ENCODE data around the gene SEPTIN3.

The SEPTIN3 gene

DNA sequence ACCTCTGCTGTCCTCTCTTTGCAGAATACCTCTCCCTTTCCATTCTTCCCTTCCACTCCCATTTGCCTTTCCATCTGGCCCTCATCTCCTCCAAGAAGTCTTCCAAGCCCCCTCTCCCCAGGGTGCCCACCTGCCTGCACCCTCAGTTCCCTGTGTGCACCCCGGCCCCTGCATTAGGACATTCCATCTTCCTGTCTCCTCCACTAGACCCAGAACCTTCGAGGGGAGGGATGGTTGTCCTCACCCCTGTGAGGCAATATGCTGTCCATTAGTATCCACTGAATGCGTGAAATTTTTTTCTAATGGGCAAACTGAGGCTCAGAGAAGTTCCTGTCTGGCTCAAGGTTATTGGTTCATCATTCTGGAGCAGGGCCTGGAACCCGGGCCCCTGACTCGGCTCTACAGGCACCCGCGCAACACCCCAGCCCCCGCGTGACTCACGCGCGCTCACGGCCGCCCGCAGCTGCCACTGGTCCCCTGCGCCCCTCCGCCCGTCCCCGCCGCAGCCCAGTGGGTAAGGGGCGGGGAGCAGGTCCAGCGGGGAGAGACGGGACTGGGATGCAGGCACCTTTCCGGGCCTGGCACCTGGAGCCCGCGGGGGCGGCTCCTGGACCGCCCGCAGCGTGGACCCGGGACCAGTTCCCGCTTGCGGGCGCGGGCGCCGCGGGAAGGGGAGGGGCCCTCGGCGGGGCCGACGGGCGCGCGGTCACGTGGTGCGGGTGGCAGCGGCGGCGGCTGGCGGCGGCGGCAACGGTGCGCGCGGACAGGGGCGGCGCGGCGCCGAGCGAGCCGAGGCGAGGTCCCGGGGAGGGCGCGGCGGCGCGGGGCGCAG is 7.0 kb downstream of the SEPTIN3 start:
- no peak for DNase-seq

- DNase-seq = no peak
Measured at GRCh38 chr22:41976961-41977566, 7.8 kb downstream of the SEPTIN3 start.

- DNase-seq = no peak
Measured at GRCh38 chr22:41978732-41979131, 9.5 kb downstream of the SEPTIN3 start.

GRCh38 chr22:41979423-41980250 is 10.4 kb downstream of the SEPTIN3 start:
- no peak for DNase-seq

DNA sequence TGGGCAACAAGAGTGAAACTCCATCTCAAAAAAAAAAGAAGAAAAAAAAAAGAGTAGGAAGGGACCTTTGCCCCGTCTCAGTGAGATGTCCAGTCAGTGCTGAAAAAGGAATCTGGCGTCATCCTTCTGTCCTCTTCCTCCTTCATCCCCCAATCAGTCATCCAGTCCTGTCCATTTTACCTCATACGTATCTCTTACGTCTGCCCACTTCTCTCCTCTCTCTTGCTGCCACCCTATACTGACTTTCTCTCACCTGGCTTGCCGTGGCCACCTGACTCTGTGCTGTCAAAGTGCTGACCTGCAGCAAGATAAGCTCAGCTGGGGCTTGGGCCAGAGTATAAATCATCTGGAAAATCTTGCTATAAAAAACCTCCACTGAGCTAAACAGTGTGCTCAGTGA is 13.6 kb downstream of the SEPTIN3 start:
- DNase-seq = no peak

DNA sequence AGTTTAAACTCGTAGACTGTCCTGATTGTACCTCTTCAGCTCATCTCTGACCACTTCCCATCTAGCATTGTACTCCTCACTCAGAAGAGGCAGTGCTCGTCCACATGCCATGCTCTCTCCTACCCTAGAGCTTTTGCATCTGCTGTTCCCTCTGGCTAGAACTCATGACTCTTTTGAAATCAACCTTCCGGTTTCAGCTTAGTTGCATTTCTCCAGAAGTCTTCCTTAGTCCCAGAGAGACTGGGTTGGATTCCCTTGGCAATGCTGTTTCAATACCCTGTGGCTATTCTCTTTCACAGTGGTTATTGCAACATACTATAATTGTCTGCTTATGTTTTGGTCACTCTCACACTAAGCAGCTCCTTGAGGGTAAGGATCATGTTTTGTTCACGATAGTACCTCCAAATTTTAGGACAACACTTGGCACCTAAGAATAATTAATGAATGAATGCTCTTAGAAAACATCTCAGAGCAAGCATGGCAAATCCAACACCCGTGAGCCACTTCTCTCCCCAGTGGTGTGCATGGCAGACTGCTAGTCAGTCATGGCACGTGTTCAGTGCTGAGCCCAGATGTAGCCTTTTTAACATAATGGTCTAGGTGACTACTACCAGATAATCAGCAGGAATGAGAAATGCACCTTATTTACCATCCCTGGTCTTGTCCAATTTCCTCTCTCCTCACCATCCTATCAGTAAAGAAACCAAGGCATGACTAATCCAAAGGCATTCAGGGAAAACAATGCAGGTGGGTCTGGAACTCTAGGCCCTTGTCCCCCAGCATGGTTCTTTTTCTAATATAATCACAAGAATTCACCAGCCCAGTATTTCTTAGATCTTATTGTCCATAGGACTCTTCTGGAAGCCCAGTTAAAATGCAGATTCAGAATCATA is 14.5 kb downstream of the SEPTIN3 start:
- no peak for DNase-seq

DNA sequence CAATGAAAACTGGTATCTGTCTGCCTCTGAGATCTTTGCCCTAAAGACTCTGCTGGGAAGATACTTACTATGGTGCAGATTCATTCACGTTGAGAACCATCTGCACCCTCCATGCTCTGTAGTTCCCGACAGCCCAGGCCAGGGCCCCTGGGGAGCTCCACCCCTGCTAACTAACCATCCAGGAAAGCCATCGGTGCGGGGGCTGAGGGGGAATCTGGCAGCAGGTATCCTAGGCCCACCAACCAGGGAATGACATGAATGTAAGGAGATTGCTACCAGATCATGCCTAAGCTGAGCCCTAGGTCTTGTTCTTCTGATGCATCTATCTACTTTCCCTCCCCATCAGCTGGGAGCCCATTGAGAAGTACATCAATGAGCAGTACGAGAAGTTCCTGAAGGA is 18.0 kb downstream of the SEPTIN3 start:
- DNase-seq = no peak

- no peak for DNase-seq
Measured at GRCh38 chr22:41989246-41989645, 20.0 kb downstream of the SEPTIN3 start.

GRCh38 chr22:41991111-41991510 is 21.9 kb downstream of the SEPTIN3 start:
- no peak for DNase-seq

GRCh38 chr22:41992496-41992895 is 23.3 kb downstream of the SEPTIN3 start:
- DNase-seq = no peak

DNA sequence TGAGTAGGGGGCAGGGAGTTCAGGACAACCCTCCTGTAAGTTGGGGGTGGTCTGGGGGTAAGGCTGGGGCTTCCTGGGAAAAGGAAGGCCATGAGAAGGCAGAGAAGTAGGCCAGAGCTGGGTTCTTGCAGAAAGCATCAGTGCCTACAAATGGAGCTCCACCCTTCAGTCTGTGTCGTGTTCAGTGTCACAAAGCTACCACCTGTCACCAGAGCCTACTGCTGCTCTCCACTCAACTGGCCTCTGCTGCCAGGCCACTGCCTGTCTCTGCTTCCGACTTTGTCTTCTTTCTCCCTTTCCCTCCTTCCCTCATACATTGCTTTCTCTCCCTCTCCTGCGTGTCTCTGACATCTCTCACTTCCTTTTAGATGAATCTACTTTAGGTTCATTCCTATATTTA is 26.0 kb downstream of the SEPTIN3 start:
- no peak for DNase-seq

- DNase-seq = no peak
Measured at GRCh38 chr22:41996826-41997225, 27.6 kb downstream of the SEPTIN3 start.

GRCh38 chr22:41998361-41999261 is 29.4 kb downstream of the SEPTIN3 start, which contains the start of gene WBP2NL:
WBP2NL (plus strand) TSS chr22:41998788; CDS start chr22:41998819, 31 bp downstream.
- DNase-seq = peak; percentile 19 to 60

- DNase-seq = no peak
Measured at GRCh38 chr22:42000466-42000865, 31.2 kb downstream of the SEPTIN3 start.

DNA sequence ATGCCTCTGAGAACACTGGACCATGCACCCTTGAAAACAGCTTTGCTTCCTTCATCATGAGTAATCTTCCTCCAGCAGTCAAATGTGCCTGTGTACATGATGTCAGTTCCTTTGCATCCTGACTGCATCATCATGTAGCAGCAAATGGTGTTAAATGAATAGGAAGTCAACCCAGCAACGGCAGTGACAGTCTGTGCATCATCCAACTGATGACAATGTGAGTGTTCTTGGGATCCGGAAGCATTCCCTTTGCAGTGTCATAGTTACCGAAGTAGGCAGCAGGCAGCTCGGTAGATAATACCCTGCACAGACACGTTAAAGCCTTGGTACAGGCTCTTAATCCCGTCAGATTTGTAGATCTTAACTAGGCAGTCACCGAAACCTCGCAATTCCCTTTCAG is 31.9 kb downstream of the SEPTIN3 start:
- no peak for DNase-seq

GRCh38 chr22:42001706-42002105 is 32.5 kb downstream of the SEPTIN3 start:
- no peak for DNase-seq

GRCh38 chr22:42007922-42008321 is 38.7 kb downstream of the SEPTIN3 start:
- DNase-seq = no peak

DNA sequence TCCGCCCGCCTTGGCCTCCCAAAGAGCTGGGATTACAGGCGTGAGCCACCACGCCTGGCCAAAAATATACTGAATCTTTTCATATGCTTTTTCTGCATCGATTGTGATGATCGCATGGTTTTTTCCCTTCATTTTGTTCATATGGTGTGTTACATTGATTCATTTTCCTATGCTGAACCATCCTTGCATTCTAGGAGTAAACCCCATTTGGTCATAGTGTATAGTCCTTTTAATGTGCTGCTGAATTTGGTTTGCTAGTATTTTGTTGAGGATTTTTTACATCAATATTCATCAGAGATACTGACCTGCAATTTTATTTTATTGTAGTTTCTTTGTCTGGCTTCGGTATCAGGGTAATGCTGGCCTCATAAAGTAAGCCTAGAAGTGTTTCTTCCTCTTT is 41.5 kb downstream of the SEPTIN3 start:
- DNase-seq = no peak

DNA sequence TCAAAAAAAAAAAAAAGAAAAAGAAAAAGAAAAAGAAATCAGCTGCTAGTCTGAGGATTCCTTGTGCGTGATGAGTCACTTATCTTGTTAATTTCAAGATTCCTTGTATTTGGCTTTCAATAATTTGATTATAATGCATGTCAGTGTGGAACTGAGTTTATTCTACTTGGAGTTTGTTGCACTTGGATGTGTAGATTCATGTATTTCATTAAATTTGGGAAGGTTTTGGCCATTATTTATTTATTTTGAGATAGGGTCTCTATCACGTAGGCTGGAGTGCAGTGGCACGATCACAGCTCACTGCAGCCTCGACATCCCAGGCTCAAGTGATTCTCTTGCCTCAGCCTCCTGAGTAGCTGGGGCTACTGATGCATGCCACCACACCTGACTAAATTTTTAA is 44.1 kb downstream of the SEPTIN3 start:
- no peak for DNase-seq

DNA sequence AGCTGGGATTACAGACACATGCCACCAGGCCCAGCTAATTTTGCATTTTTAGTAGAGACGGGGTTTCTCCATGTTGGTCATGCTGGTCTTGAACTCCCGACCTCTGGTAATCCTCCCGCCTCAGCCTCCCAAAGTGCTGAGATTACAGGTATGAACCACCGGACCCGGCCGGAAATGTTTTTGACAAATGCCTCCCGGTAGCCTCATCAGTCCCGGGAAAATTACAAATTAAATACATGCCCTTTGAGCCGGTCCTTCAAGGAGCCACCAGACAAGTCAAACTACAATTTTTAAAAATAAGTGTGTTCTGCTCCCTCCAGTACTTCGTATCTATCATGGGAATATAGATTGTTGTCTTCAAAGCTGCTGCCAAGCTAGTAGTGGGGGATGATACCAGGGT is 46.9 kb downstream of the SEPTIN3 start:
- DNase-seq = no peak

GRCh38 chr22:42018224-42018623 is 49.0 kb downstream of the SEPTIN3 start:
- DNase-seq = no peak

Data from bone marrow (tissue), 2 donors.